KOPT-K1 (cell line): ENCODE data around the gene KLHL25.

Experiments used
- H3K27ac ChIP-seq: fragments of 200-600 bp; sonication (generic); 2 replicates; pipeline ENCODE4 v1.5.1; 2016; ENCODE audit warnings: antibody characterized with exemption, mild to moderate bottlenecking, low read depth, low read length; ENCODE audit not compliant: poor library complexity, severe bottlenecking
- H3K36me3 ChIP-seq: fragments of 200-600 bp; sonication (generic); 2 replicates; pipeline ENCODE4 v1.5.1; 2017; ENCODE audit warnings: antibody characterized with exemption, mild to moderate bottlenecking, low read length, moderate library complexity; ENCODE audit not compliant: insufficient read depth
- H3K9me3 ChIP-seq: fragments of 200-600 bp; sonication (generic); 2 replicates; pipeline ENCODE4 v1.5.1; 2017; ENCODE audit warnings: antibody characterized with exemption, low read length, mild to moderate bottlenecking; ENCODE audit not compliant: insufficient read depth, poor library complexity, severe bottlenecking

KLHL25 gene

GRCh38 chr15:85741021-85741421 is 53.7 kb downstream of the KLHL25 start:
- no peaks in the 10 kb centered on the region for H3K9me3 ChIP-seq
- H3K27ac ChIP-seq = no peak overlapping the region
- H3K36me3 ChIP-seq = peaks cover 84% of the 10 kb centered on the region

GRCh38 chr15:85737061-85737460 is 57.7 kb downstream of the KLHL25 start:
- peaks cover 81% of the 10 kb centered on the region for H3K36me3 ChIP-seq
- H3K9me3 ChIP-seq = peaks cover 9% of the 10 kb centered on the region
- no peak overlapping the region for H3K27ac ChIP-seq

- Histone ChIP-seq H3K36me3 (peaks cover 92% of the 10 kb centered on the region), H3K9me3 (peaks cover 9% of the 10 kb centered on the region), H3K27ac (no peak overlapping the region)
Observed at GRCh38 chr15:85733416-85733815, 61.3 kb downstream of the KLHL25 start.

GRCh38 chr15:85730001-85730820 is 64.5 kb downstream of the KLHL25 start:
- H3K36me3 ChIP-seq = peaks cover 95% of the 10 kb centered on the region
- peaks cover 9% of the 10 kb centered on the region for H3K9me3 ChIP-seq
- no peak overlapping the region for H3K27ac ChIP-seq

GRCh38 chr15:85727068-85727467 is 67.7 kb downstream of the KLHL25 start:
- Histone ChIP-seq H3K27ac (no peak overlapping the region), H3K36me3 (peaks cover 98% of the 10 kb centered on the region), H3K9me3 (no peaks in the 10 kb centered on the region)

GRCh38 chr15:85726454-85726853 is 68.3 kb downstream of the KLHL25 start:
- Histone ChIP-seq H3K27ac (no peak overlapping the region), H3K9me3 (no peaks in the 10 kb centered on the region), H3K36me3 (peaks cover 98% of the 10 kb centered on the region)

GRCh38 chr15:85725564-85725963 is 69.2 kb downstream of the KLHL25 start:
- Histone ChIP-seq H3K9me3 (no peaks in the 10 kb centered on the region), H3K36me3 (peaks cover 98% of the 10 kb centered on the region), H3K27ac (no peak overlapping the region)

GRCh38 chr15:85725019-85725418 is 69.7 kb downstream of the KLHL25 start:
- H3K9me3 ChIP-seq = no peaks in the 10 kb centered on the region
- no peak overlapping the region for H3K27ac ChIP-seq
- peaks cover 98% of the 10 kb centered on the region for H3K36me3 ChIP-seq

GRCh38 chr15:85723960-85724945 is 70.5 kb downstream of the KLHL25 start:
- peaks cover 98% of the 10 kb centered on the region for H3K36me3 ChIP-seq
- no peaks in the 10 kb centered on the region for H3K9me3 ChIP-seq
- no peak overlapping the region for H3K27ac ChIP-seq

GRCh38 chr15:85722374-85723152 is 72.2 kb downstream of the KLHL25 start:
- Histone ChIP-seq H3K9me3 (no peaks in the 10 kb centered on the region), H3K27ac (no peak overlapping the region), H3K36me3 (peaks cover 98% of the 10 kb centered on the region)

GRCh38 chr15:85718981-85719380 is 75.7 kb downstream of the KLHL25 start:
- H3K9me3 ChIP-seq = no peaks in the 10 kb centered on the region
- H3K36me3 ChIP-seq = peaks cover 98% of the 10 kb centered on the region
- no peak overlapping the region for H3K27ac ChIP-seq

- Histone ChIP-seq H3K9me3 (no peaks in the 10 kb centered on the region), H3K27ac (no peak overlapping the region), H3K36me3 (peaks cover 96% of the 10 kb centered on the region)
Observed at GRCh38 chr15:85718271-85718971, 76.3 kb downstream of the KLHL25 start.

GRCh38 chr15:85717212-85717611 is 77.5 kb downstream of the KLHL25 start:
- Histone ChIP-seq H3K9me3 (no peaks in the 10 kb centered on the region), H3K27ac (no peak overlapping the region), H3K36me3 (peaks cover 91% of the 10 kb centered on the region)

- H3K27ac ChIP-seq = no peak overlapping the region
- no peaks in the 10 kb centered on the region for H3K9me3 ChIP-seq
- H3K36me3 ChIP-seq = peaks cover 91% of the 10 kb centered on the region
Observed at GRCh38 chr15:85716261-85716660, 78.5 kb downstream of the KLHL25 start.
